8988T (cell line): ENCODE results near the gene ADCK1.
"Not testable (repeated sequence)": the region's sequence is repeated elsewhere in the genome, so short reads cannot be mapped to it uniquely, and the experiment has no call there.

Experiments
- DNase-seq: peaks from one replicate; pipeline ENCODE4 v3.0.0; 2011

ADCK1 gene

DNA sequence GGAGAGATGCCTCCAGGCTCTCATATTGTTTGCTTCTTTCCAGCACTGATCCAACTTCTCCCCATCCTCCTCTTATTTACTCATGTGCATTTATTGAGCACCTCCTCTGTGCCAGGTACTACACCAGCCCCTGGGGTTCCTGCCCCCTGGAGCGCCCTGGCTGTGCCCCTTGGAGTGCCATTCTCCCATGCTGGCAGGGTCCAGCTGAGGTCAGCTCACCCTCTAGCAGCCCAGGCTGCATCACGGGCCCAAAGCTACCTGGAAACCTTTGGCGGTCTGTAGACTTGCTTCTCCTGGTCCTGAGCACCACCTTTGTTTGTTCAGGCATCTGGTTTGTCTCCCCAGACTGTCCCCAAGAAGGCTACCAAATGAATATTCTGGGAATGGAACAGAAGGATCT is 67.0 kb downstream of the ADCK1 start:
- DNase-seq: no peak

DNA sequence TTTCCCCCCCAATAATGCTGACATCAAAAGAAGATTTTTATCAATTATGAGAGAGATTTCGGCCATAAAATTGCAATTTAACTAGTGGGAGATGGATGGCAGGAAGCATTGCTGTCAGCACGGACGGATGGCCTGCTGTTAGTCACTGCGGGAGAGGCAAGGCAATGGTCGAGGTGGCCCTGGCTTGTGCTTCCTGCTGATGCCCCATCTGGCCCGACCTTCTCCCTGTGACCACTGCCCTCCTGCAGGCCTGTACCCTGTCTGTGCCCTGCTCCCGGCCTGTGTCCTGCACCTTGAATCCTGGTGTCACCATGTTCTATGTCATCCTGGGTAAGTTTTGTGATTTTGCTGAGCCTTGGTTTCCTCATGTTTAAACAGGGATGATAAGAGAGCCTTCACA is 67.6 kb downstream of the ADCK1 start:
- no peak for DNase-seq

DNA sequence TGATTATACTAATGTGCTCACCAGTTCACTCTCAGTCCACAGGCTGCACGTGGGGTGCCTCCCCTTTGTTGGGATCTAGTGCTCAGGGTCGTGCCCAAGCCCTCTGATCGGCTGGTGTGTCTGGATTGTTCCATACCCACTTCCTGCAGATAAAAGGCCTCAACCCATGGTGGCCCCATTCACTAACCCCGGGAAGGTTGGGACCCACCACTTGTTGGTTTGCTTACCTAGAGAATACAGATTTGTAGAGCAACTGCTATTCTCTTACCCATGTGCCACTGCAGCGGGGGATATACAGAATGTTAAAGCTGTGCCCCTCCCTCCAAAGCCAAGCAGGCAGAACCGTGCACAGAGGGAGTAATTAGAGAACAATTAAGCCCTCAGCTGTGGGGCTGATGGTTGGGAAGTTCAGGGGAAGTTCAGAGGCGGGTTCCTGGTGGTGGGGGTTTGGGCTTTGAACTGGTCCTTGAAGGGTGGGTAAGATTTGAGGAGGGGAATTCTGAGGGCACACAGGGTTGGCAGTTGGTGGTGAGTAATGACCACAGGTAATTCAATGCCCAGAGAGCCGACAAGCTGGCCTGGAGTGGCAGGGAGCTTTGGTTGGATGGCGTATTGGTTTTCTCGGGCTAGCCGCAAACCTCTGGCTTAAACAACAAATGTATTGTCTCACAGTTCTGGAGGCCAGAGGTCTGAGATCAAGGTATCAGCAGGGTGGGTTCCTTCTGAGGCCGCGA is 68.8 kb downstream of the ADCK1 start:
- DNase-seq: no peak

DNA sequence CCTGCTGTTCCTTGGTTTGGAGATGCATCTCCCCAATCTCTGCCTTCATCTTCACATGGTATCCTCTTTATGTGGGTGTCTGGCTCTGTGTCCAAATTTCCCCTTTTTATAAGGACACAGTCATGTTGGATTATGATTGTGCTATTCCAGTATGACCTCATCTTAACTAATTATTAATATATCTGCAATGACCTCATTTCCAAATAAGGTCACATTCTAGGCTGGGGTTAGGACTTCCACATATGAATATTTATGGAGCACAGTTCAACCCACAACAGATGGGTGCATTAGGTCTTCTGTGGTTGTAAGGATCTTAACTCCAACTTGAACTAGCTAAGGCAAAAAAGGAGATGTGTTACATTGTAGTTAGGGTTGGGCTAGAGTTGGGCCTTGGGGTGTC is 69.4 kb downstream of the ADCK1 start:
- no peak for DNase-seq

DNA sequence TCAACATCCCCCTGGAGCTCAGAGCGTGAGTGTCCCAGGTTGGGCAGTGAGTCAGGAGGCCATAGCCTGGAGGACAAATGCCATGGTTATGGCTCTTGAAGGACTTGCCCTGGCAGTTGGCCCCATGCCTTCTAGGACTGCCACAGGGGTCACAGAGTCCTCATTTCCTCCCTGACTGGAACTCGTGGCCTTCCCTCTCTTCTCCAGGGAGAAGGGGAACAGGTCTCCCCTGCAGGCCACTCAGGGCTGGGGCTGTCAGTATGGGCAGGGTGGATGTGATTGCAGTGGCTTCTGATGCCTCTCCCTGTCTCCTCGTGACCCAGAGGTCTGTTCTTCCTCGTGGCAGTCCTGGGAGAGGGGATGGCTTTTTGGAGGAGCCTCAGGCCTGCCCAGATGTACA is 70.7 kb downstream of the ADCK1 start:
- no peak for DNase-seq

DNA sequence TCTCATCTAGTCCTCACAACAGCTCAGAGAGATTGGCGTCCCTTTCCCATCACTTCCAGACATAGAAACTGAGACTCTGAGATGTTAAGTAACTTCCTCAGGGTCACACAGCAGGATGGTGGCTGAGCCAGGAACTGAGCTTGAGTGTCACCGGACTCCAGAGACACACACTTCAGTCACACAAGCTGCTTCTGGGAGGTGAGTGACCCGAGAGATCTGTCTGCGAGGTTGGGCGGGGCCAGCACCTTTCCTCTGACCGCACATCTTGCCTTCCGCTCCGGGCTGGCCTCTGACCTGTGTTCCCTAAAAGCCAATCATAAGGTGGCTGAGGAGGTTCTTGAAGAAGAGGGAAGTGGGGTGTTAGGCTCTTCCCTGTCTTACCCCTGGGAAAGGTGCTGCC is 72.2 kb downstream of the ADCK1 start:
- no peak for DNase-seq

DNA sequence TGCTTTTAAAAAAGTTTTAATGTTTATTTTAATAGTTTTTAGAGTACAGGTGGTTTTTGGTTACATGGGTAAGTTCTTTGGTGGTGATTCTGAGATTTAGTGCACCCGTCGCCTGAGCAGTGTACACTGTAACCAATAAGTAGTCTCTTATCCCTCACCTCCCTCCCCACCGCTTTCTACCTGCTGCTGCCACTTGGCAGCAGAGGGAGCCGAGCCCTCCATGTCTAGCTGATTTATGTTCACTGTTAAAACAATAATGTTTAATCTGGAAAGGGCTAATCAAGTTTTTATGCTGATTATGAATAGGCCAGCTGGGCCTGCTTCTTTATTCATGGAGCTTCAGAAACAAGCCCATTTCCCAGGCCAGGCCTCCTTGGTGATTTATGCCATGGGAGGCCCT is 73.1 kb downstream of the ADCK1 start:
- no peak for DNase-seq

DNA sequence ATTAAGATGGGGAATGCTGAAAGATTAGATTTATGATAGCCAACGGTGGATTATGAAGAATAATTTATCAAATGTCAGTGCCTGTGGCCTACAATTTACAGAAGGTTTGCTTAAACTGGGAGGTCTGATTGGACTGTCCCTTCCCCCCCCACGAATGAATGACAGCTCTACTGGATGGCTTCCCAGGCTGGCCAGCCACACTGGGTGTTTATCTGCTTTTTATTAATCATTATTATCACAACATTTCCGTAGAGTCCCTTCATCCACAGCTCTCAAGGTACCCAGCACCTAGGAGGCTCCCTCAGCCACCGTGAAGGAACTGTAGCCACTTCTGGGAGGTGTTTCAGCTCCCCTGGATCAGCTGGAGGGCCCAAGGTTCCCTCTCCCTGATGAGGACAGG is 78.9 kb downstream of the ADCK1 start:
- no peak for DNase-seq

DNA sequence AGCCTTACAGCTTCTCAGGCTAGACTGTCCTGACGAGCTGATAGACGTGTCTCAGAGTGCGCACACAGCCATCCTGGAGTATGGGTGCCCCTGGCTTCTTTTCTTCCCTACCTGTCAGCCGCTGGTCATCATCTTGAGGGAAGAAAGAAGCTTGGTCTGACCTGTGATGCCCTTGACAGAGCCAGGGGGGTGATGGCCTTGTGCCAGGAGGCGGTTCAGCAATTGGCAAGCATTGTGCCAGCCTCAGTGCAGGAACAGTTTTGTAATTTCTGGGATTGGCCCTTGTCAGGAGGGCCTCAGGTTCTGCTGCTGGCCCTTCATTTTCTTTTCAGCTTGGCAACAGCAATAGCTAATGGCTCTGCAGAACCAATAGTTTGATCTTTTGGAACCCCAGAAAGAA is 80.1 kb downstream of the ADCK1 start:
- DNase-seq: no peak

DNA sequence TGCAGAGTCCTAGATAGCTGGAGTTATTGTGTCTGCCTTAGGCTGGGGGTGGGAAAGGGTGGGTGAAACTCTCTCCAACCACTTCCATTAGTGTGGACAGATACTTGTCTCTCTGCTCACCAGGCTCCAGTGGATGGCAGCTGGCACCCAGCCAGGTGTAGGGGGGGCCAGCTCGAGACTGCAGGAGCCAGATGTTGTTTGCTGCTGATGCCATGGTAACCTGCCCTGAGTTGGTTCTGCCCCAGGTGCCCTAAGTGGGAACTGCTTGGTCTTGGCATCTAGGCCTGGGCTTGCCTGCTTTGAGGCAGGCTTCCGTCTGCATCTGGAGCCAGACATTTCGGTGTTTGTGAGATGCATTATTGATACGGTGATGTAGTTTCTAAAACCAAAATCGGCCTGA is 82.2 kb downstream of the ADCK1 start:
- DNase-seq: no peak

DNA sequence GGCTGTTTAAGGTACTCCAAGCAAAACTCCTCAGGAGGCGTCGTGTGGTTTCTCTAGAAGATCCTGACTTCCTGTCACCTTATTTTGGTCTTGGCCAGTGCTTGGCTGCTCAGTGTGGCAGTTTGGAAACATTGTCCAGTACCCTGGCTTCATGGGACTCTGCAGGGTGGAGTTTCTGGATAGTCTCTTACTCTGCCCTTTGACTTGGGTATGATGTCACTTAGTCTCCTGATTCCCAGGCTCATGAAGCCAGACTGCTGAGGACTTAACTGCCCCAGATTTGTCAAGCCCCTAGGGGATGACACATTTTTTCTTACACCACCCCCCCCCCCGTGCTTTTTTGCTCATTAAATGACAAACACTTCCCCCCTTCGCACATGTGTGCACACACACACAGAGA is 82.7 kb downstream of the ADCK1 start:
- no peak for DNase-seq

DNA sequence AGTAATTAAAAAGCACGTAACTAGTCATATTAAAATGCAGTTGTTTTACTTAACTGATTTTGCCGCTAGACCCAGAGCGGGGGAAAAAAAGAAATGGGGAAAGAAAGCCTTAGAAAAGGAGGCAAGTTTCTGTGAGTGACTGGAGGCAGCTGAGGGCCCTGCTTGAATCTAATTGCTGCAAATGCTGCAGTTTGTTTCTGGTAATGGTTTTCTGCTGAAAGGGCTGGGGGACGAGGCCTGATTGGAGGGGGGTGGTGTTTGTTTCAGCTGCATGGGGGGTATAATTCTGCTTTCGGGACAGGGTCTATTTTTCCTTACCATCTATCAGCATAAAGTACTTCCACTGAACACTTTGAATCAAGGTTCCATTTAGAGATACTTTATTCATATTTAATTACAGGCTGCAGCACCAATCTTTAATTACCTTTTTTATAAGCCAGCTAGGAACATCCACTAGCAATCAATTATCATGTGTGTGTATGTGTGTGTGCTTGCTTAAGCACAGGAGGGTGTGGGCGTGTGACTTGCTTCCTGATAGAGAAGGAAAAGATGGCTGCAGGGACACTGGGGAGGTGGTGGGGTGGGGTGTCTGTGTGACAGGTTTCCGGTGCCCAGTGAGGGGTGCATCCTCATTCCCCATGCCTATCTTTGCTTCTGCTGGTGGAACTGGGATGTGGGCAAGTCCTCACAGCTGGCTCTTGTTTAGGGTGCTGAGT is 83.4 kb downstream of the ADCK1 start:
- no peak for DNase-seq

DNA sequence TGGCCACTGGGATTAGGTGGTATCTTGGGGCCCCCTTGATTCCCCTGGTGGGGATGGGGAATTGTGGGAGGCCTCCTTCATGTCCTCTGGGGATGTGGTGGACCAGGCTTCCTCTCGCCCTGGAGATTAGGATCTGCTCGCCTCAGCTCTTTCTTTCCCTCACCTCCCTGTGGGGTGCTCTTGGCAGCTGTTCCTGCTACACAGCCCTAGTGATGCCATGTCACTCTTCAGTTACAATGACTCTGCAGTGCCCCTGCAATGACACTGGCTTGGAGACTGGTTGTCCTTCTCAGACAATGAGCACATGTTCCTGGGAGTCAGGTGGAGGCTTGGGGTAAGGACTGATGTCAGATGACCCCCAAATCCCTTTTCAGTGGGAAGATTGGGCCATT is 83.9 kb downstream of the ADCK1 start:
- DNase-seq: no peak

DNA sequence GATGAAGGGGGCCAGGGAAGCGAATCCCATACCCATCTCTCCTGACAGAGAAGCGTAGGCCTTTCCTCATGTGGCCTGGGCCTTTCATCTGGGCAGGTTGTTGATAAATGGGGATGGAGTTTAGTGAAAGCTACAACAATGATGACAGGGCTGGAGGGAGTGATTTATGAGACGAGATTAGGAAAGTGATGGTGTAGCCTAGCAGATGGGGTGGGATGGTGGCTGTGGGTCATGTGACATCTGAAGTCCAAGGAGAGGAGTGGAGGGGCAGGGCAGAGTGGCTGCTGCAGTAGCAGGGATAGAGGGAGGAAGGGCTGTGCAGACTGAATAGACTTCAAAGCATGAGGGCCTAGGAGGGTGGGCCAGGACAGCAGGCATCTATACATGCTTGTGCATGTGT is 85.5 kb downstream of the ADCK1 start:
- DNase-seq: no peak

DNA sequence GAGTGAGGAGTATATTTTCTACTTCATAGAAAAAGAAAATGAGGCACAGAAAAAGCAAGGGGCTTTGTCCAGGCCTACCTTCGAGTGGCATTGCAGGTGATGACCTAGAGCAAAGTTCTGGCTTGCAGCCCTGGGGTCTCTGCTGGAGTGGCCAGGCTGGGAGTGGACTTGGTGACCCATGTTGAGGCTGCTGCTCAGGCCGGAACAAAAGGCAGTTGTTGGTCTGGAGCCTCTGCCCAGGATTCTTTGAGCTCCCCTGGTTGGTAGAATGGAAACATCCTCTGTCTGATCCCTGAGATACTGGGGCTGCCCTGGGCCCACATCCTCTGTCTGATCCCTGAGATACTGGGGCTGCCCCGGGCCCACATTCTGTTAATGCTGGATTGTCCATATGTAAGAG is 86.1 kb downstream of the ADCK1 start:
- DNase-seq: no peak

DNA sequence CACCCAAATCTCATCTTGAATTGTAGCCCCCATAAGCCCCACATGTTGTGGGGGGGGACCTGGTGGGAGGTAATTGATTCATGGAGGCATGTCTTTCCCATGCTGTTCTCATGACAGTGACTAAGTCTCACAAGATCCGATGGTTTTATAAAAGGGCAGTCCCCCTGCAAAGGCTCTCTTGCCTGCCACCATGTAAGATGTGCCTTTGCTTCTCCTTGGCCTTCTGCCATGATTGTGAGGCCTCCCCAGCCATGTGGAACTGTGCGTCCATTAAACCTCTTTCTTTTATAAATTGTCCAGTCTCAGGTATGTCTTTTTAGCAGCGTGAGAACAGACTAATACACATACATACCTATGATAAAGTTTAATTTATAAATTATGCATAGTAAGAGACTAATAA is 89.0 kb downstream of the ADCK1 start:
- DNase-seq: not testable (repeated sequence)

DNA sequence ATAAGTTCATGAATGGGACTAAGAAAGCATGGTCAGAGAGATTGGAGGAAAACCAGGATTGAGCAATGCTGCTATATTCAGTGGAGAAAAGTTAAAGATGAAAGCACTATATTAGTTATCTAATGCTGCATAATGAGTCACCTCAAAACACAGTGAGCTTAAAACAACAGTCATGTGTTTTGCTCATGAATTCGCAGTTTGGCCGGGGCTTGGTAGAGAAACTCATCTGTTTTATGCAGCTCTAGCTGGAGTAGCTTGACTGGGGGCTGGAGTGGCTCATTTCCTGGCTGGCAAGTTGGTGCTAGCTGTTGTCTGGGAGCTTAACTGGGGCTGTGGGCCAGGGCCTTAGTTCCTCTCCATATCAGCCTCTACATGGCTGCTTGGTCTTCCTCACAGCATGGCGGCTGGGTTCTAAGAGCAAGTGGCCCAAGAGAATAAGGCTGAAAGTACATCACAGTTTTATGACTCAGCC is 90.1 kb downstream of the ADCK1 start:
- DNase-seq: no peak

DNA sequence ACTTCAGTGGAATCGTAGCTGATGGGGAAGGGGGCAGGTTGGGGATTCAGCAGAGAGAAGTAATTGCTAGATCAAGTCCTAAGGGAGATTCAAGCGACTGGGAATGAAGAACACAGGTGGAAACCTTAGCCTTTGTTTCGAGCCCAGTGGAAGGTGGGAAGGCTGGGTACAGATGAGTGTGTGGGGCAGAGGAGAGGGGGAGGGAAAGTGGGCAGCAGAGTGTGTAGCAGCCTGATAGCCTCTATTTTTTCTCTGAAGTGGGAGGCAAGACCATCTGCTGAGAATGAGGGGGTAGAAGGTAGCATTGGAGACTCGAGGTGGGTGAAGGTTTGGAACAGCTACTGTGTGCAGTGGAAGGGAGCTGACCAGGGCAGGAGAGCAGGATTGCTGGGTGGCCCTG is 91.0 kb downstream of the ADCK1 start:
- no peak for DNase-seq

DNA sequence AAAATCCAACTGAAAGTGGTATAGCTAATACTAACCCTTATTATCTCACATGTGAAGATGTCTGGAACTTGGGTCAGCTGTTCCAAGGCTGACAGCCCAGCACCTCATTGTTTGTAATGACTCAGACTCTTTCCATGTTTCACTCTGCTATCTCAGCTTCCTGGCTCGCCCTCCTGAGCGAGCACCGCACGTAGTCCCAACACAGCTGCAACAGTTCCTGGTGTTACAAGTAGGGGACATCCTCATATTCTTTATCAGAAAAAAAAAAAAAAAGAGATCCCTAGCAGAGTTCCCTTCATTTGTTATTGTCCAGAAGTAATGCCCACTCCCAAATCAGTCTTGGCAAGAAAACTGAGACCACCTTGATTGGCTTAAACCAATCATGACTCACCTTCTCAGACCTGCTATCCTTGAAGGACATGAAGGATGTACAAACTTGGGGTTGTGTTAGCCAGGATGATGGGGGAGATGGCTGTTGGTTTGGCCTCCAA is 92.5 kb downstream of the ADCK1 start:
- DNase-seq: no peak

DNA sequence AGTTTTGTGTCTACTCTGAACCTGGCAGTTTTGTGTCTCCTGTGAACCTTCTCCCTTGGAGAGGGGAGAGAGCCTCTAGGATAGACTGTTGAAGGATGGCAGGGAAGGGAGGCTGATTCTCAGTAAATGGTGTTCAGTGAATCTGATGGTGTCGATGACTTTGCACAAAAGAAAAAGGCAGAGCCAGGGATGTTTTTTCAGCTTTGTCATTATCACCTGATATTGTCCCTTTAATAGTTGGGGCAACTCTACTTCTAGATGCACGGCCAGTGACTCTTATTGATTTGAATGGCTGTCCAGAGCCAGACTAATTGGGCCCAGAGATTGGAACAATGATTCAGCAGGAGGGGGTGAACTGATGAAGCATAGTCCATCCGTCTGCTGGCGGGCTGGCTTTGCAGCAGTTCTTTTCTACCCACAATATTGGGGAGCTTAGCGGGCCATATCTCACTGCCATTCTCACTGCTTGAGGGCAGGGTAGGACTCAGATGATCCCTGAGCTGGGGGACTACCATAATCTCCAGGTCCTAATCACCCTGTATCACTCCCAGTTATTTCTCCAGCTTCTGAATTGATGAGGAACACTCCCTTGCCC is 93.1 kb downstream of the ADCK1 start:
- DNase-seq: no peak

DNA sequence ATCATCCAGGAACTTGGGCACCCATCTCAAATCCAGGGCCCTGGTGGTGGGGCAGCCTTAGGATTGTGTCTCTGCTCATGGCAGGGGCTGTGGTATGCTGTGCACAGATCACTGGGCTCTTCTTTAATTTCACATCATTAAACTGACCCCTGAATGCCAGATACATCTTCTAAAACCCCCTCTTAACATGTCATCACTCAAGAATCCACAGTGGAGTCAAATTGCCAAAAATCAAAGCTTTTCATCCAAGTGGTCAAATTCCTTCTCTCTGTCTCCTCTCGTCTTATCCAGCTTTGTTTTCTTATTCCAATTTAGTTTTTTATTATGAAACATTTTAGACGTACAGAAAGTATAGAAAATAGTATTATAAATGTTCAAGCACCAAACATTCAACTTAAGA is 97.5 kb downstream of the ADCK1 start:
- DNase-seq: no peak

DNA sequence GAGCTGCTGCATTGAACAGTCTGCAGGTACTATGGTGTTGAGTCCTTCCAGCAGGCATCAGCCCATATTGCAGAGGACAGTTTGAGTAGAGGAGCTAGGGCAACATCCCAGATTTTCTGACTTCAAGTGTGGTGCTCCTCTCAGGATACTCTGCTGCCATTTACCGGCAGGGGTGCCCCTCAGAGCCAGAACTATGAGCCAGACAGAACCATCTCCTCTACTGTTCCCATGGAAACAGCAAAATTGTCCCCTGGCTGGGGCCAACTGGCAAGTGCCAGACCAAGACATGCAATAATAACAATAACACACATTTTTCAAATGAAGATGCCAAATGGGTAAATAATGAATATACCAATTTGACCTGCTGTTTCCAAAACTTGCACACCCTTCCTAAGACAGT is 102.9 kb downstream of the ADCK1 start:
- DNase-seq: no peak

DNA sequence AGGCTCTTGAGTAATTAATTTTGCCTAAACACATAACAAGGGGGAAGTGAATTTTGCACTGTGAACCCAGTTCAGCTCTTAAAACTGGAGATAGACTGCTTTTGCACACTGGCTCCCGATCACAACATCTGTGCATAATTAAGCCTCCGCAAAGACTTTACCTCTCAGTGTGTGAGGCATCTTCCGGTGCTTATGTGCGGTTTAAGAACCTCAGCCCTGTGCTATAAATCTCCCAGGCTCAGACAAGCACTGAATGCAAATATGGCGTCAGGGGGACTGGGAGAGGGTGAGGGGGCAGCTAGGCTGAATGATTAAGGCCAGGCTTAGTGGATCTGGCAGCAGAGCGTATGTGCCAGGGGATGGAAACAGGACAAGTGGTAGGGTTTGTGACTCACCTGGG is 103.3 kb downstream of the ADCK1 start:
- DNase-seq: no peak

DNA sequence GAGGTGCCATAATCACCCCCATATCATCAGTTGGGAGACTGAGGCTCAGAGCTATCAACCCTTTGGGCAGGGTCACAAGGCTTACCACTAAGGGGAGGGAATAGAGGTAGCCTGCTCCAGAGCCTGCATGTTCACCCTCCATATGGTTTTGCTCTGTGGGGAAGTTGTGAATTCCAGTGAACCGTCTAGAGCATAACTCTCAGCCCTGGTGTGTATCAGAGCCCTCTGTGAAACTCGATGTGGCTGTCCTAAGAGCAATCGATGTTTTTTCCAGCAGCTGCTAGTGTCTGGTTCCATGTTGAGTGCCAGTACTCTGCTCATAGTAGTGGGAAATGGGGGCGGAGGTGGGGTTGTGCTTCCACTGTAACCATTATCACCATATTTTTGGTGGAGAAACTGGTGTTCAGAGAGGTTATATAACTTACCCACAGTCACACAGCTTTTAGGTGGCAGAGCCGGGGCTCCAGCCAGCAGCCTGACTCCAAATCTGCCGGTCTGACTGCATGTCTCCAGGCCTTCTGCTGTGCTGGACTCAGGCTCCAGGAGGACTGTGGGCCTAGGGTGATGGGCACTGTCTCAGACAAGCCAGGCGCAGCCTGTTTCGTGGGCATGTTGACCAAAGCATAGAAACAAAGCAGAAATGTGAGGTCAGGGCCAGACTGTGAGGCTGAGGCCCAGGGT is 104.2 kb downstream of the ADCK1 start:
- DNase-seq: no peak
